OCI-LY7 (cell line): ENCODE results near the gene FRAS1. TPM values are rescaled to one million over a fixed set of nuclear protein-coding genes. Genes with fewer than 3 reads are reported as not detected.

Experiments used
- BruUV-seq: library from RNA; stranded (reverse); fragments of 400-500 nt; replicated peaks from 2 replicates; lab custom pipeline; 2021; lab: Mats Ljungman, UMichigan
- CTCF ChIA-PET: fragments of 300-600 bp; sonication (Branson Sonifier 250); formaldehyde crosslinking; loops from one replicate; lab custom pipeline; 2022; ENCODE audit warnings: antibody characterized with exemption; ENCODE audit not compliant: unreplicated experiment; lab: Charles Lee
- POLR2A ChIA-PET: fragments of 300-600 bp; sonication (Branson Sonifier 250); formaldehyde crosslinking; loops from one replicate; lab custom pipeline; 2022; ENCODE audit warnings: antibody characterized with exemption; lab: Charles Lee
- DNase-seq: peaks from one replicate; pipeline ENCODE4 v3.0.0-alpha.2; 2015; ENCODE audit warnings: low spot score
- H2AFZ ChIP-seq: fragments of 200-600 bp; sonication (generic), shearing (Covaris generic); 2 replicates; pipeline ENCODE4 v1.6.1; 2014; ENCODE audit warnings: mild to moderate bottlenecking, antibody characterized with exemption, low read length, moderate library complexity
- H3K27ac ChIP-seq: fragments of 200-600 bp; sonication (generic); 2 replicates; pipeline ENCODE4 v1.5.1; 2014; ENCODE audit warnings: mixed run types, low read depth, mild to moderate bottlenecking, moderate library complexity, low read length, inconsistent platforms; ENCODE audit not compliant: poor library complexity, severe bottlenecking
- H3K36me3 ChIP-seq: fragments of 200-600 bp; sonication (generic); 2 replicates; pipeline ENCODE4 v1.6.1; 2014; ENCODE audit warnings: mild to moderate bottlenecking, antibody characterized with exemption, low read length, moderate library complexity, mixed read lengths; ENCODE audit not compliant: insufficient read depth
- H3K4me1 ChIP-seq: fragments of 200-600 bp; sonication (generic); 2 replicates; pipeline ENCODE4 v1.5.1; 2014; ENCODE audit warnings: mild to moderate bottlenecking, low read length; ENCODE audit not compliant: insufficient read depth, poor library complexity, severe bottlenecking
- H3K4me2 ChIP-seq: fragments of 200-600 bp; sonication (generic); 2 replicates; pipeline ENCODE4 v1.6.1; 2014; ENCODE audit warnings: mild to moderate bottlenecking, low read length
- H3K4me3 ChIP-seq: fragments of 200-600 bp; sonication (generic); 2 replicates; pipeline ENCODE4 v1.5.1; 2014; ENCODE audit warnings: mild to moderate bottlenecking, low read depth, low read length; ENCODE audit not compliant: poor library complexity, severe bottlenecking
- H3K79me2 ChIP-seq: fragments of 200-600 bp; sonication (generic); 2 replicates; pipeline ENCODE4 v1.6.1; 2016; ENCODE audit warnings: low read depth, mild to moderate bottlenecking, low read length, moderate library complexity, mixed read lengths; ENCODE audit not compliant: insufficient read depth
- H3K9me2 ChIP-seq: fragments of 200-600 bp; sonication (generic); 2 replicates; pipeline ENCODE4 v1.6.1; 2016; ENCODE audit warnings: mild to moderate bottlenecking, low read length, mixed read lengths; ENCODE audit not compliant: insufficient read depth
- H3K9me3 ChIP-seq: fragments of 200-600 bp; sonication (generic); 2 replicates; pipeline ENCODE4 v1.6.1; 2014; ENCODE audit warnings: mild to moderate bottlenecking, mixed run types, low read length, mixed read lengths
- H4K20me1 ChIP-seq: fragments of 200-600 bp; sonication (generic); 2 replicates; pipeline ENCODE4 v1.6.1; 2014; ENCODE audit warnings: mild to moderate bottlenecking, antibody characterized with exemption, low read length, moderate library complexity, mixed read lengths; ENCODE audit not compliant: insufficient read depth
- CTCF ChIP-seq: fragments of 200-600 bp; sonication (generic); conservative IDR thresholded peaks from 2 replicates; pipeline ENCODE4 v1.5.1; 2014; ENCODE audit warnings: mild to moderate bottlenecking, antibody characterized with exemption, low read length, moderate library complexity, mixed read lengths
- EZH2phosphoT487 ChIP-seq: fragments of 200-600 bp; sonication (generic); IDR thresholded peaks from 2 replicates; pipeline ENCODE4 v1.6.1; 2018; ENCODE audit warnings: low read depth, borderline replicate concordance, mild to moderate bottlenecking, mixed run types, antibody characterized with exemption, low read length, moderate library complexity, mixed read lengths
- intact Hi-C: fragments of 100-400 bp; cut with micrococcal nuclease; formaldehyde crosslinking; loops from one replicate; pipeline ENCODE4 v1.10.0; 2022; ENCODE audit not compliant: unreplicated experiment
- total RNA-seq, 2 experiments: library from RNA; depleted of rRNA in 1 of 2; stranded (reverse); fragments of >200 nt in 1 of 2; shearing (Covaris generic) in 1 of 2; gene quantifications; 2 replicates each; pipeline ENCODE4 v1.2.3, GENCODE V29; 2014 to 2022

The FRAS1 gene
- total RNA-seq, 2 experiments from 2014 or later, result 0.19 to 0.30 TPM

- CTCF ChIA-PET, result no interaction called here
- Histone ChIP-seq H3K4me3 (no peak overlapping the region), H4K20me1 (no peaks in the 10 kb centered on the region), H3K79me2 (no peaks in the 10 kb centered on the region), H3K9me2 (no peaks in the 10 kb centered on the region), H3K27ac (no peak overlapping the region), H3K4me2 (no peak overlapping the region), H3K36me3 (no peaks in the 10 kb centered on the region), H3K9me3 (no peaks in the 10 kb centered on the region), H3K4me1 (no peaks in the 10 kb centered on the region), H2AFZ (no peak overlapping the region)
- no peak for DNase-seq
- TF ChIP-seq EZH2phosphoT487 (no peak), CTCF (no peak)
- intact Hi-C loops, result no loop called here
- BruUV-seq, result no TSS peak
- POLR2A ChIA-PET, result no interaction called here
Observed at GRCh38 chr4:78553529-78554060, 496.5 kb downstream of the FRAS1 start.

- no peaks in the 10 kb centered on the region for H3K9me2 ChIP-seq
- ChIA-PET POLR2A (no interaction called here), CTCF (no interaction called here)
- H3K4me1 ChIP-seq, result no peaks in the 10 kb centered on the region
- no peaks in the 10 kb centered on the region for H3K79me2 ChIP-seq
- H4K20me1 ChIP-seq, result no peaks in the 10 kb centered on the region
- TF ChIP-seq EZH2phosphoT487, result no peak
- no peak for TF ChIP-seq CTCF
- no peaks in the 10 kb centered on the region for H3K36me3 ChIP-seq
- no TSS peak for BruUV-seq
- no peak overlapping the region for H3K27ac ChIP-seq
- no peak overlapping the region for H3K4me3 ChIP-seq
- no peak overlapping the region for H2AFZ ChIP-seq
- DNase-seq, result no peak
- H3K9me3 ChIP-seq, result no peaks in the 10 kb centered on the region
- H3K4me2 ChIP-seq, result no peak overlapping the region
- intact Hi-C loops, result no loop called here
Observed at GRCh38 chr4:78556665-78557064, 499.5 kb downstream of the FRAS1 start.

- ChIA-PET CTCF (no interaction called here), POLR2A (no interaction called here)
- Histone ChIP-seq H3K9me2 (no peaks in the 10 kb centered on the region), H3K9me3 (no peaks in the 10 kb centered on the region), H4K20me1 (no peaks in the 10 kb centered on the region), H3K4me2 (no peak overlapping the region), H3K36me3 (no peaks in the 10 kb centered on the region), H3K4me1 (no peaks in the 10 kb centered on the region), H3K4me3 (no peak overlapping the region), H2AFZ (no peak overlapping the region), H3K79me2 (no peaks in the 10 kb centered on the region), H3K27ac (no peak overlapping the region)
- TF ChIP-seq CTCF (no peak), EZH2phosphoT487 (no peak)
- no peak for DNase-seq
- BruUV-seq, result no TSS peak
- intact Hi-C loops, result no loop called here
Observed at GRCh38 chr4:78557841-78558240, 500.7 kb downstream of the FRAS1 start.
